Stimulated activated CD8-positive, alpha-beta memory T cell treated with anti-CD3 and anti-CD28 coated beads, Interleukin-2, amount 100 ng/mL, for 1 hour (primary cell): ENCODE results near the gene PCDH17.

Source experiments
- DNase-seq, 2 donors: peaks; one replicate each; pipeline ENCODE4 v3.0.0-alpha.2; 2020; ENCODE audit warnings: low read depth in 2 of 2

PCDH17 gene, protein sequence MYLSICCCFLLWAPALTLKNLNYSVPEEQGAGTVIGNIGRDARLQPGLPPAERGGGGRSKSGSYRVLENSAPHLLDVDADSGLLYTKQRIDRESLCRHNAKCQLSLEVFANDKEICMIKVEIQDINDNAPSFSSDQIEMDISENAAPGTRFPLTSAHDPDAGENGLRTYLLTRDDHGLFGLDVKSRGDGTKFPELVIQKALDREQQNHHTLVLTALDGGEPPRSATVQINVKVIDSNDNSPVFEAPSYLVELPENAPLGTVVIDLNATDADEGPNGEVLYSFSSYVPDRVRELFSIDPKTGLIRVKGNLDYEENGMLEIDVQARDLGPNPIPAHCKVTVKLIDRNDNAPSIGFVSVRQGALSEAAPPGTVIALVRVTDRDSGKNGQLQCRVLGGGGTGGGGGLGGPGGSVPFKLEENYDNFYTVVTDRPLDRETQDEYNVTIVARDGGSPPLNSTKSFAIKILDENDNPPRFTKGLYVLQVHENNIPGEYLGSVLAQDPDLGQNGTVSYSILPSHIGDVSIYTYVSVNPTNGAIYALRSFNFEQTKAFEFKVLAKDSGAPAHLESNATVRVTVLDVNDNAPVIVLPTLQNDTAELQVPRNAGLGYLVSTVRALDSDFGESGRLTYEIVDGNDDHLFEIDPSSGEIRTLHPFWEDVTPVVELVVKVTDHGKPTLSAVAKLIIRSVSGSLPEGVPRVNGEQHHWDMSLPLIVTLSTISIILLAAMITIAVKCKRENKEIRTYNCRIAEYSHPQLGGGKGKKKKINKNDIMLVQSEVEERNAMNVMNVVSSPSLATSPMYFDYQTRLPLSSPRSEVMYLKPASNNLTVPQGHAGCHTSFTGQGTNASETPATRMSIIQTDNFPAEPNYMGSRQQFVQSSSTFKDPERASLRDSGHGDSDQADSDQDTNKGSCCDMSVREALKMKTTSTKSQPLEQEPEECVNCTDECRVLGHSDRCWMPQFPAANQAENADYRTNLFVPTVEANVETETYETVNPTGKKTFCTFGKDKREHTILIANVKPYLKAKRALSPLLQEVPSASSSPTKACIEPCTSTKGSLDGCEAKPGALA (N-terminal part only)

GRCh38 chr13:57631596-57632275, at the start of gene PCDH17:
Gene PCDH17, plus strand, starts transcription at chr13:57631744. Its CDS starts 803 bp downstream, at chr13:57632547.
- no peak for DNase-seq

DNA sequence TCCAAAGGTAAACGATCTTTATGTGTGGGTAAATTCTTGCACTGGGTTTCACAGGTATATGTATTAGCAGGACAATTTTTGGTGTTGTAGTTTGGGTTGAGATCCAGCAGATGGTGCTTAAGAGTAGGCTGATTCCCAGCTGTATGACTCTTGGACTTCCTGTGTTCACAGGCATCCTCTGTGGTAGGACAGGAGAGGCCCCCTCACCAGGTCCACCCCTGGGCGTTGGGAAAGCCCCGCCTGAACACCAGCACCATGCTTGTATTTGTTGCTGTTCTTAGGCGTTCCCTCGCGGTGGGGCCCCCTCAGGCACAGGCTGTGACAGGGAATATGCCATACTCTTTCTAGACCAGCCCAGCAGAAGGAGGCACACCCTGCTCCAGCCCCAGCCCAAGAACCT, 49.5 kb upstream of the PCDH17 start:
- no peak for DNase-seq

GRCh38 chr13:57583529-57583928, 48.0 kb upstream of the PCDH17 start:
- DNase-seq, result no peak

GRCh38 chr13:57588639-57589038, 42.9 kb upstream of the PCDH17 start:
- no peak for DNase-seq

GRCh38 chr13:57595775-57596174, 35.8 kb upstream of the PCDH17 start:
- no peak for DNase-seq

DNA sequence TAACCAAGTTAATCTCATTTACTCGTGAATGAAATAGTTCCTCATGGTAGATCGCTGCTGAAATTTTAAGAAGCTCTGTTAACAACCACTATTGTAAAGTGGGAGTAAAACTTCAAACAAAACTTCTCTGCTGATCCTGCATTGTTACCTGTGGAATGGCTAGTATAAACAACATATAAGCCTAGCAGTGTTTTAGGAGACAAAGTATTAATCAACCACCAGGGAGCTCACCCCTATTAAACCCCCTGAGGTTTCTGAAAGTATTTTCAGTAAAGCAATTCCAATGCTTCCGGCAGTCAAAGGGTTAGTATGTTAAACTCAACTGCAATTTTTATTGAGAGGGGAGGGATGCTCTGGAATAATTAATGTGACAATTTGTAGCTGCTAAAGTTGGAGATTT, 30.0 kb upstream of the PCDH17 start:
- no peak for DNase-seq

DNA sequence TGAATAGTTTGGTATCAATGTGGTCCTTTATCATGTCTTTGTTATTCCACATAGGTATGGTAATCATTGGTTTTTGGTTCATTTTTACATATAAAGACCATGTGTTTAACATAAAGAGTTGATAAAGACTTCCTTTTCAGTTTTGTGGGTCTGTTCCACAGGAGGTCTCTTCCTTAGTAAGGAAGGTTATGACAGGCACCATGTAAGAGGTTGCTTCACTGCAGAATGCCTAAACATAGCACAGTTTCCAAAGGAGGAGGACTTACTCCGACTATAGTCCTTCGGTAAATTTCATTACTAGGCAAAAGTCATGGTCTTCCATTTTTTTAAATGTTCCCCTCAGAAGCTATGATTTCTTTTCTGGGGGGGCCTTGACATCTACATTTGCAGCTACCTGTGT, 27.1 kb upstream of the PCDH17 start:
- DNase-seq, result no peak

DNA sequence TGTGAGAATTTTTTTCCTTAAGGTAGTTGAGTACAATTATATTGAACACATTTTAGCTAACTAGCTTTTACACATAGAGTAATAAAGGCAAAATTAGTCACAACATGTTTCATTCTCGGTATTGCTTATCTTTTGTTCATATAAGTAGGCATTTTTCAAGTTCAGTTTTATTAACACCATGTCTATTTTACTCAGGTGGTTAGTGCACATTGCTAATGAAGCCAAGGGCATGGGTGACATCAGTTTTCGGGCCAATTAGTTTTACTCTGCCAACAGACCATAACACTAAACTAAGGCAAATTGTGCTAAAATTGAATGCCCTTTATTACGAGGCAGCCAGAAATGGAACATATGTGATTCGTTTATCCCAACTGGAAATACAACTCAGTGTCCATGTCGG, 19.6 kb upstream of the PCDH17 start:
- no peak for DNase-seq

- DNase-seq, result no peak
Measured at GRCh38 chr13:57612568-57612967, 19.0 kb upstream of the PCDH17 start.

GRCh38 chr13:57624565-57625435, 6.7 kb upstream of the PCDH17 start:
- no peak for DNase-seq

DNA sequence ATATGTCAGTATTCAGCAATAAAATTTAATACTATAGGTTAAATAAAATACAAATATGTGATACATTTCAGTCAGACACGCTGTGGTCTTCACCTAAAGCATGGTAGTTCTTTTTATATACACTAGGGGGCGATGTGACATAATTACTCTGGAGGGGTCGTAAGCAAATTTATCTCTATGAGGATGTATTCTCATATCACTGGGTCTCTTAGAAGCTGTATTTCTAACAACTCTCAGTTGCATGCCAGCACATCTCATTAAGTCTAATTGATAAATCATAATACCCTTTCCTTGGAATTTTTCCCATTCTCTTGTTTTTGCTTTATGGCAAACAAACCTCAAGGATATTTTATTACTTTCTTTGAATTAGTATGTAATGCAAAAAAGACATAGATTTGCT, 3.9 kb upstream of the PCDH17 start:
- no peak for DNase-seq

GRCh38 chr13:57629391-57629804, 2.1 kb upstream of the PCDH17 start:
- DNase-seq, result no peak

GRCh38 chr13:57629821-57630235, 1.7 kb upstream of the PCDH17 start:
- DNase-seq, result no peak

GRCh38 chr13:57630661-57631595, 616 bp upstream of the PCDH17 start:
- no peak for DNase-seq

GRCh38 chr13:57632276-57633140, 964 bp downstream of the PCDH17 start:
- DNase-seq, result no peak

DNA sequence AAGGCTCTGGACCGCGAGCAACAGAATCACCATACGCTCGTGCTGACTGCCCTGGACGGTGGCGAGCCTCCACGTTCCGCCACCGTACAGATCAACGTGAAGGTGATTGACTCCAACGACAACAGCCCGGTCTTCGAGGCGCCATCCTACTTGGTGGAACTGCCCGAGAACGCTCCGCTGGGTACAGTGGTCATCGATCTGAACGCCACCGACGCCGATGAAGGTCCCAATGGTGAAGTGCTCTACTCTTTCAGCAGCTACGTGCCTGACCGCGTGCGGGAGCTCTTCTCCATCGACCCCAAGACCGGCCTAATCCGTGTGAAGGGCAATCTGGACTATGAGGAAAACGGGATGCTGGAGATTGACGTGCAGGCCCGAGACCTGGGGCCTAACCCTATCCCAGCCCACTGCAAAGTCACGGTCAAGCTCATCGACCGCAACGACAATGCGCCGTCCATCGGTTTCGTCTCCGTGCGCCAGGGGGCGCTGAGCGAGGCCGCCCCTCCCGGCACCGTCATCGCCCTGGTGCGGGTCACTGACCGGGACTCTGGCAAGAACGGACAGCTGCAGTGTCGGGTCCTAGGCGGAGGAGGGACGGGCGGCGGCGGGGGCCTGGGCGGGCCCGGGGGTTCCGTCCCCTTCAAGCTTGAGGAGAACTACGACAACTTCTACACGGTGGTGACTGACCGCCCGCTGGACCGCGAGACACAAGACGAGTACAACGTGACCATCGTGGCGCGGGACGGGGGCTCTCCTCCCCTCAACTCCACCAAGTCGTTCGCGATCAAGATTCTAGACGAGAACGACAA, 1.8 kb downstream of the PCDH17 start:
- no peak for DNase-seq

DNA sequence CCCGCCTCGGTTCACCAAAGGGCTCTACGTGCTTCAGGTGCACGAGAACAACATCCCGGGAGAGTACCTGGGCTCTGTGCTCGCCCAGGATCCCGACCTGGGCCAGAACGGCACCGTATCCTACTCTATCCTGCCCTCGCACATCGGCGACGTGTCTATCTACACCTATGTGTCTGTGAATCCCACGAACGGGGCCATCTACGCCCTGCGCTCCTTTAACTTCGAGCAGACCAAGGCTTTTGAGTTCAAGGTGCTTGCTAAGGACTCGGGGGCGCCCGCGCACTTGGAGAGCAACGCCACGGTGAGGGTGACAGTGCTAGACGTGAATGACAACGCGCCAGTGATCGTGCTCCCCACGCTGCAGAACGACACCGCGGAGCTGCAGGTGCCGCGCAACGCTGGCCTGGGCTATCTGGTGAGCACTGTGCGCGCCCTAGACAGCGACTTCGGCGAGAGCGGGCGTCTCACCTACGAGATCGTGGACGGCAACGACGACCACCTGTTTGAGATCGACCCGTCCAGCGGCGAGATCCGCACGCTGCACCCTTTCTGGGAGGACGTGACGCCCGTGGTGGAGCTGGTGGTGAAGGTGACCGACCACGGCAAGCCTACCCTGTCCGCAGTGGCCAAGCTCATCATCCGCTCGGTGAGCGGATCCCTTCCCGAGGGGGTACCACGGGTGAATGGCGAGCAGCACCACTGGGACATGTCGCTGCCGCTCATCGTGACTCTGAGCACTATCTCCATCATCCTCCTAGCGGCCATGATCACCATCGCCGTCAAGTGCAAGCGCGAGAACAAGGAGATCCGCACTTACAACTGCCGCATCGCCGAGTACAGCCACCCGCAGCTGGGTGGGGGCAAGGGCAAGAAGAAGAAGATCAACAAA, 2.6 kb downstream of the PCDH17 start:
- no peak for DNase-seq
